HG03457 (cell line): ENCODE measurements around the gene SASH1.

ENCODE experiments used
- ATAC-seq: cut with Tn5 transposase; IDR thresholded peaks from one replicate; pipeline ENCODE4 v1.9.1; 2021; ENCODE audit warnings: moderate number of reproducible peaks; ENCODE audit not compliant: unreplicated experiment

The SASH1 gene

GRCh38 chr6:148398678-148399077 lies 56.0 kb downstream of the SASH1 start:
- ATAC-seq, result no peak

- ATAC-seq, result no peak
Measured at GRCh38 chr6:148401571-148401970, 58.9 kb downstream of the SASH1 start.

- no peak for ATAC-seq
Measured at GRCh38 chr6:148404456-148405054, 61.9 kb downstream of the SASH1 start.

GRCh38 chr6:148405894-148406293 lies 63.3 kb downstream of the SASH1 start:
- ATAC-seq, result no peak

GRCh38 chr6:148406579-148407371 lies 64.1 kb downstream of the SASH1 start:
- ATAC-seq, result no peak

GRCh38 chr6:148407372-148407771 lies 64.7 kb downstream of the SASH1 start:
- no peak for ATAC-seq

- no peak for ATAC-seq
Measured at GRCh38 chr6:148413321-148414091, 70.9 kb downstream of the SASH1 start.

- no peak for ATAC-seq
Measured at GRCh38 chr6:148414092-148414489, 71.5 kb downstream of the SASH1 start.

GRCh38 chr6:148414836-148415235 lies 72.2 kb downstream of the SASH1 start:
- ATAC-seq, result no peak

GRCh38 chr6:148415511-148416260 lies 73.0 kb downstream of the SASH1 start:
- ATAC-seq, result no peak

GRCh38 chr6:148416330-148416965 lies 73.8 kb downstream of the SASH1 start:
- ATAC-seq, result no peak

- ATAC-seq, result no peak
Measured at GRCh38 chr6:148417045-148417444, 74.4 kb downstream of the SASH1 start.

- no peak for ATAC-seq
Measured at GRCh38 chr6:148419430-148419829, 76.8 kb downstream of the SASH1 start.

GRCh38 chr6:148422085-148422484 lies 79.4 kb downstream of the SASH1 start:
- ATAC-seq, result no peak

GRCh38 chr6:148423133-148423532 lies 80.5 kb downstream of the SASH1 start:
- no peak for ATAC-seq

- no peak for ATAC-seq
Measured at GRCh38 chr6:148423601-148424270, 81.1 kb downstream of the SASH1 start.

GRCh38 chr6:148425443-148425842 lies 82.8 kb downstream of the SASH1 start:
- no peak for ATAC-seq

GRCh38 chr6:148426317-148426977 lies 83.8 kb downstream of the SASH1 start:
- ATAC-seq, result no peak

- no peak for ATAC-seq
Measured at GRCh38 chr6:148427333-148427732, 84.7 kb downstream of the SASH1 start.

- ATAC-seq, result no peak
Measured at GRCh38 chr6:148429423-148429822, 86.8 kb downstream of the SASH1 start.
